ENCODE data around the gene RPL18A.

RPL18A gene

DNA sequence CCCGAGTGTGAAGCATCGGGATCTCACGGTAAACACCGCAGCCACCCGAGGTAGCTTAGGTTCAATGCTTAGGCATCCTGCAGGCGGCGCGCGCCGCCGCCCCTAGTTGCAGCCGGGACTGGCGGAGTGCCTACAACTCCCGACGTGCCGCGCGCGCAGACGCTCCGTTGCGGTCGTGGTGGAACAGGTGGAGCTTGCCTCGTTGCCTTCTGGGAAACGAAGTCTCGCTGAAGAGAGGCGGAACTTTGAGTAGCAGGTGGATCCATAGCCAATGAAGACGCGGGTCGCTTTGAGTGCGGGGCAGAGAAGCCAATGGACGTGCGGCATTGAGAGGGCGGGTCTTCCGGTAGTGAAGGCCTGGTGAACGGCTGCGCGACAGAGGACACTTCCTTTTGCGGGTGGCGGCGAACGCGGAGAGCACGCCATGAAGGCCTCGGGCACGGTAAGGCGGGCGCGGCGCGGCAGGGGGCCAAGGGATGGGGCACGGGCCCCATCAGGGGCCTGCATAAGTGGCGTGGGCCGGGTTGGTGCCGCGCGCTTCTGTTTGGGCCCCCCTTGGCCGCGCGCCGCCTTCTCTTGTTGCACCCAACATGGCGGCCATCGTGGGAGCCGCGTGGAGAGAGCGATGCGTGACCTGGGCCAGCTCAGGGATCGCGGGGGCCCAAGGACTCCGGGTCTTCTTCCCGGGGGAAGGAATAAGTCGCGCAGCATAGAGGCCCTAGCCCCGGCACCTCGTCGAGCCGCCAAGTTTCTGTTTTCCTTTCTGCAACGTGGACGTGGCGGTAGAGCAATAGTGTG, at the start of gene RPL18A:
Gene RPL18A, plus strand, starts transcription at position 378 of the 798 bp plus-strand sequence. Its CDS starts 47 bp downstream, at position 425.
- DNase-seq = peak; percentile 98

DNA sequence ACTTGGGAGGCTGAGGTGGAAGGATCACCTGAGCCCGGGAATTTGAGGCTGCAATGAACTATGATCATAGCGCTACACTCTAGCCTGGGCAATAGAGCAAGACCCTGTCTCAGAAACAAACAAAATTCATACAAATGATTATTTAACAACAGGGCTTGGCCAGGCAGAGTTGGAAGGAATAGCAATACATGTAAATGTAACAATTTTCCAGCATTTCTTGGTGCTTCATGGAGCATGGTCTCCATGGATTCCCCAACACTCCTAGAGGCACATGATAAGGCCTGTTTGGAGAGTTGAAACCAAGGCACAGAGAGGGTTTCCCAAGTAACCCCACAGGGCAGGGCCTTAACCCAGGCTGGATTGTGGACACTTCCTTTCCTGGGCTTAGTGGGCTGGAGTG, 48.6 kb upstream of the RPL18A start:
- DNase-seq = no peak

DNA sequence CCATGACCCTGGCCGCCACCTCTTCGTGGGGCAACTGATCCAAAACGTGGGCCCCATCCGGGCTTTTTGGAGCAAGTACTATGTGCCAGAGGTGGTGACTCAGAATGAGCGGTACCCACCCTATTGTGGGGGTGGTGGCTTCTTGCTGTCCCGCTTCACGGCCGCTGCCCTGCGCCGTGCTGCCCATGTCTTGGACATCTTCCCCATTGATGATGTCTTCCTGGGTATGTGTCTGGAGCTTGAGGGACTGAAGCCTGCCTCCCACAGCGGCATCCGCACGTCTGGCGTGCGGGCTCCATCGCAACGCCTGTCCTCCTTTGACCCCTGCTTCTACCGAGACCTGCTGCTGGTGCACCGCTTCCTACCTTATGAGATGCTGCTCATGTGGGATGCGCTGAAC, 48.0 kb upstream of the RPL18A start:
- DNase-seq = no peak

DNA sequence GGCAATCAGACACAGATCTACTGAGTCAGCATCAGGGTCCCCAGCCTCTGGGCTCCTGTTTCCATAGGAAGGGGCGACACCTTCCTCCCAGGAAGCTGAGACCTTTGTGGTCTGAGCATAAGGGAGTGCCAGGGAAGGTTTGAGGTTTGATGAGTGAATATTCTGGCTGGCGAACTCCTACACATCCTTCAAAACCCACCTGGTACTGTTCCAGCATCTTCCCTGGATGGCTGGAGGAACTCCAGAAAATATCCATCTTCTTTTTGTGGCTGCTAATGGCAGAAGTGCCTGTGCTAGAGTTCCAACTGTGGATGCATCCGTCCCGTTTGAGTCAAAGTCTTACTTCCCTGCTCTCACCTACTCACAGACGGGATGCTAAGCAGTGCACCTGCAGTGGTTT, 47.6 kb upstream of the RPL18A start:
- DNase-seq = no peak

DNA sequence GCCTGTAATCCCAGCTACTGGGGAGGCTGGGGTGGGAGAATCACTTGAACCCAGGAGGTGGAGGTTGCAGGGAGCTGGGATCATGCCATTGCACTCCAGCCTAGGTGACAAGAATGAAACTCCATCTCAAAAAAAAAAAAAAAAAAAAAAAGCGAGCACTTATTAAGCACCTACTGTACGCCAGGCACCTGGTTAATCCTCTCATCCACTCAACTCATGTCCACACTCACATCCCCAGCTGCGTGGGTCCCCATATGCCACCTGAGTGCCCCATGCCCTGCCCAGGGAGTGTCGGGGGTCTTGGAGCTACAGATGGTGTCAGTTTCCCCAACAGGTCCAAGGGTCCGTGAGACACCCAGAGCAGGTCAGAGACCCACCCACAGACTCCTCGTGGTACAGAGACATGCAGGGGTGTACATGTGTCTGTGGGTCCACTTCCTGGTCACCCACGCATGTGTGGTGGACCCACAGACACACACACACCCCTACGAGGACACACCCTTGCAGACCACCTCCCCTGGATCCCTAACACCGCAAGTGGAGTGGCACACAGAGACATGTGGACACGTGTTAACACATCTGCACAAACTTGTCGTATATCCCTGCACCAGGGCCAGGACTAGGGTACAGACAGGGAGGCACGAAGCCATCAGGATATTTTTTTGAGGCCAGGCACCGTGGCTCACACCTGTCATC, 41.9 kb upstream of the RPL18A start:
- no peak for DNase-seq

DNA sequence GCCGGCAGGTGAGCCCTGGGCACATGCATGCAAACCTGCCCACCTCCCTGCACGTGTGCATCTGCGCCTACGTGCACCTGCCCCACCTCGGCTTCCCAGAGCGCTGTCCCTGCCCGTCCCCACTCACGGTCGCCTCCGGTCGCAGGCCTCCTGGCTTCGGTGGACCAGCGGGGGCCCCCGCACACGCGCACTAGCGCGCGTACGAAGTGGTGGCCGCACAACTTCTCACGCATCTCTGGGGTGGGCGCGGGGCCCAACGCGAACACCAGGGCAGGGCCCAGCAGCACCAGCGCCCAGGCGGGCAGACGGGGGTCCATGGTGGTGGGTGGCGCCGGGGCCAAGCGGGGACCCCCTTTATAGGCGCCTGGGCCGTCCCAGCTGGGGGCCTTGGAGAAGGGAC, 38.5 kb upstream of the RPL18A start, which contains the start of gene INSL3:
Gene INSL3, minus strand, starts transcription at position 330 of the 400 bp plus-strand sequence. Its CDS starts 13 bp downstream, at position 317.
- DNase-seq = no peak

DNA sequence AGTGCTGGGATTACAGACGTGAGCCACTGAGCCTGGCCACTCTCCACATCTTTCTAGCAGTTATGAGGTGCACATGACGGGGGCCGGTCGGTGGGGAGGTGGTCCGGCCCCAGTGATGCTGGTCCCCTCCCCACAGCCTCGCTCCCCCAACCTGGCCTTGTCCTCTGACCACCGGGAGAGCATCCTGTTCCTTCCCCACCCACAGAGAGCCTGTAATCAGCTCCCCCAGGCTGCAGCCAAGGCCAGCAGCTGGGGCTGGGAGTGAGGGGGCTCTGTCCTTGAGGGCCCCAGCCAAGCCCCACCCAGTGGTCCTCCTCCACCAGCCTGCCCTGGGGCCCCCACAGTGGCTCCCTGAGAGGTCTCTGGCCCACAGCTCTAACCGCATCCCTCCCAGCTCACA, 35.4 kb upstream of the RPL18A start:
- DNase-seq = no peak

DNA sequence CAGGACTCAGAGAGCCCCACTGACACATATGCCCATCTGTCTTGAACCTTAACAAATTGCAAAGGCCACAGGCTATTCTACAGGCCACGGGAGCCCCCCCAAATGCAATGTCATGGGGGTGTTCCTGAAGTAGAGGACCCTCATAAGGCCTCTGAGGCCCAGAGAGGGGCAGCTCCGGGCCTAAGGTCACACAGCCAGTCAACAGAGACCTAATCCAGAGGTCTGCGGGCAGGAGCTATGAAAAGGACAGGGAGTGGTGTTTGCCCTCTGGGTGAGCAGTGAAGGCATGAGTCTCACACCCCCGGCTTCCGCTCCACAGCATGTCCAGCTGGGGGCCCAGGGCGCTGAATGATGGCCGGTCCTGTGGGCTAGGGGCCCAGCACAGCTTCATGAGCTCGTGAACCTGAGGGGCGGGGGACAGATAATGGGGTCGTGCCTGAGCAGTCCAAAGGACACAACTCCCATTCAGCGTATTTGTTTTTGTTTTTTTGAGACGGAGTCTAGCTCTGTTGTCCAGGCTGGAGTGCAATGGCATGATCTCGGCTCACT, 33.1 kb upstream of the RPL18A start:
- DNase-seq = no peak

DNA sequence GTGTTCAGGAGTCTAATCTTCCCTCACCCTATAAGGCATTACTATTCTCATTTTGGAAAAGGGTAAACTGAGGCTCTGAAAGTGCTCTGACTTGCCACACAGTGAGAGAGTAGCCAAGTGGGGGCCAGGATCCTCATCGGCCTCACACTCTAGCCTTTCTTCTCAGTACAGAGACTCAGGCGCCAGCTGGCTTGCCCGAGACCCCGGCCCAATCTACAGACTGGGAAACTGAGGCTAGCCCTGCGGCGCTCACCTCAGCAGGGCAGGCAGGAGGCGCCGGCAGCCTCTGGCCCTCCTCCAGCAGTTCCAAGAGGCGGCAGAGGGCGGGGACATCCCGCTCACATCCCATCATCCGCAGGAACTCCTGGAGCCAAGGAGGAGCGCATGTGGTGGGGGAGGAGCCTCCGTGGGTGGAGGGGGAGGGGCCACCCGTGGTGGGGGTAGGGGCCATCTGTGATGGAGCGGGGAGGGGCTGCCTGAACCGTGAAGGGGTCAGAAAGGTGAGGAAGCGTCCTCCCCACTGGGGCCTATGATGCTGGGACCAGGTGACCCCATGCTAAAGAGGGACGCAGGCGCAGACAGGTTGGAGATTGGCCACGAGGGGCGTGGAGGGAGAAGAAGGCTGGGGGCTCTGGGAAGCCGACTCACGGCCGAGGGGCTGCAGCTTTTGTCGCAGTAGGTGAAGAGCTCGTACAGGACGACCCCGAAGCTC, 29.7 kb upstream of the RPL18A start:
- DNase-seq = no peak

DNA sequence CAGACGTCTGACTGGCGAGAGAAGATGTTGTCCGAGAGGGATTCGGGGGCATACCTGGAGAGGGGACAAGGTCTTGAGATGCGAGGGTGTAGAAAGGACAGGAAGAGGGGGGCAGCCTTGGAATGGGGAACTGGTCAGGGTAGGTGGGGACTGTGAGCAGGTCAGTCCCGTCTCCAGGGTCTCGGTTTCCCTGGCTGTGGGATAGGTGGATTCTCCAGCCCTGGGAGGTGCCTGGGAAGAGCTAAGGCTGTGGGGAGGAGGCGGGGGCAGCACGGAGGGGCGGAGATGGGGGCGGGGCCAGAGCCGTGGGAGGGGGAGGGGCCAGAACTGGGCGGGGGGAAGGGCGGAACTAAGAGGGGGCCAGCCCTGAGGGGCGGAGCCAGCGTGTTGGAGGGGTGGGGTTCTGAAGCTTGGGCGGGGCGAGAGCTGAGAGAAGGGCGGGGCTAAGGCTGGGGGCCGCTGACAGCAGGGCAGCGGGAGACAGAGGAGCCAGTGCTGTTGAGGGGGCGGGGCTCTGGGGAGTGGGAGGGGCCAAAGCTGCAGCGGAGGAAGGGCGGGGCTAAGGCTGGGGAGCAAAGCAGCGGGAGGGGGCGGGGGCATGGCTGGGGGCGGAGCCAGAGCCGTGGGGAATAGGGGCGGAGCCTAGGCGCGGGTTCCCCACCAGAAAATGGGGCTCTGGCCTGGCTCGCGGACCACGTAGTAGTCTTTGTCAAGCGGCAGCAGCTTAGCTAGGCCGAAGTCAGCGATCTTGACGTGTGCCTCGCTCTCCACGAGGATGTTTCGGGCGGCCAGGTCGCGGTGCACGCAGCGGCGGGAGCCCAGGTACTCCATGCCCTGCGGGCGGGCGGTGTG, 28.9 kb upstream of the RPL18A start:
- no peak for DNase-seq

DNA sequence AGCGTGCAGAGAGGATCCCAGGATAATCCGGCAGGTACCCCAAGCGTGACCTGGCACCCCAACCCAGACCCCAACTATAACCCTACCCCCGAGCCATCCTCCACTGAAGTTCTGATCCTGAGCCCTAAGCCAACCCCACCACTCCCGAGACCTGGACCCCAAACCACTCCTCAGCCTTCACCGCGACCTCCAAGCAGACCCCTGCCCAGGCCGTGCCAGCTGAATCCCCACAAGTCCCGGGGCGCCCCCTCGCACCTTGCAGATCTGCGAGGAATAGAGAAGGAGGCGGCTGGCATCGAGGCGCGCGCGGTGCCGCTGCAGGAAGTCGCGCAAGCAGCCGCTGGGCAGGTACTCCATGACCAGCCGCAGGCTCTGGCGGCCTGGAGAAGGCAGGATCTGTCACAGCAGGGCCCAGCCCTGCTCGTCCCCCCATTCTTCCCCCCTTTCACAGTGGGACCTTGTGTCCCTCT, 28.3 kb upstream of the RPL18A start:
- DNase-seq = no peak

DNA sequence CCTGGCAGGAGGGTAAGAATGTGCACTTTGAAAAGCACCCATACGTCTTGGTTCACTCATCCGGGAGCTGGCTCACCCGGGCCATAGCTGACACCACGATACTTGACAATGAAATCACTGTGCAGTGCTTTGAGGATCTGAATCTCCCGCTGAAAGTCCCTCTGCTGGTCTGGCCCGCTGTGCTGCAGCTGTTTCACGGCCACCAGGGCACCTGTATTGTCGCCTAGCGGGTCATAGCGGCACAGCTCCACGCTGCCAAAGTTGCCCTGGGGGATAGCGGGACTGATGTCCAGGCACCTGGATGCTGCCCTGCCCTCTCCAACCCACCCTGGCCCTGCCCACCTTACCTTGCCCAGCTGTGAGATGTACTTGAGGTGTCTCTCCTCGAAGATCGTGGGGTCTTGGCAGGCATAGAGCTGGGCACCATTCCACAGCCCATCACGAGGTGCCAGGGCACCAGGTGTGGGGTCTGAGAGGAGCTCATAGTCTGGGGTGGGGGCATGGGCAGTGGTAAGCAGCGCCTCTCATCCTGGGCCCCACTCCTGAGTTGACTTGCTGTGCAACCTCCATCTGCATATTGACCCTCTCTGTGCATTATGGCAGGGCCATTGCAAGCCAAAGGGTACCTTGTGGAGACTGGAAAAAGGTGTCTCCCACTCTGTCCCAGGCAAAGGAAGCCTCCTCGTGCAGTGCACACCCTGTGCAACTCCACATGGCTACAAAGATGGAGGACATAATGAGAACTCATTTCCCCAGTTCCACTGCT, 27.1 kb upstream of the RPL18A start:
- no peak for DNase-seq

DNA sequence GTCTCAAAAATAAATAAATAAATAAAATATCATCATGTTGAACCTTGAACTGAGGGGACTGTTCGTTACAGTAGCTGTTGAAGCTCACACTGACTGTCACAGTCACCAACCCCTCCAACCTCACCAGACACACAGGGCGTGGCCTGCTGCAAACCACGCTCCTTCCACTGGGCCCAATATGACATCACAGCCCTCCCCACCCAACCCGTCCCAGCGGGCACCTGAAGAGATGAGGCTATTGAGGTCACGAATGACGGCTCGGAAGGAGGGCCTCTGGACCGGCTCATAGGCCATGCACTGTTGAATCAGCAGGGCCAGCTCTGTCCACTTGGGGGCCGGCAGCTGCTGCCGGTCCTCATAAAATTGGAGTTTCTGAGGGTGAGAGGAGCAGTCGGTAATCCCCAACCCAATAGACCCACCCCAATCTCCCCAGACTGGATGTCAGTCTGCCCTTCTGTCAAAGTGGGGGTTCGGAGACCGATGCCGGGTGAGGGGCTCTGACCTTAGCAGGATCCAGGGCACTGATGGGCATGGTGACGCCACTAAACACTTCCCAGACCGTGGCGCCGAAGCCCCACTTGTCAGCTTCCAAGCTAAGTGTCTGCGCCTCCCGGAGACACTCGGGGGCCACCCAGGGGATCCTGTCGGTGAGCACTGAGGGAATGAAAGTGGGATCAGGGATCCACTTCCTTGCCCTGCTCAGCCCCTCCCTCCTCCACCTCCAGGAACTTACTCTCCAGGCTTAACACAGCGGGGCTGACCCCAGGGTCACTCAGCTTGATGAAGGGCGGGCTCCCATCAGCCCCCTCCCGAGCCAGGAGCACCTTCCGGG, 25.1 kb upstream of the RPL18A start:
- no peak for DNase-seq

DNA sequence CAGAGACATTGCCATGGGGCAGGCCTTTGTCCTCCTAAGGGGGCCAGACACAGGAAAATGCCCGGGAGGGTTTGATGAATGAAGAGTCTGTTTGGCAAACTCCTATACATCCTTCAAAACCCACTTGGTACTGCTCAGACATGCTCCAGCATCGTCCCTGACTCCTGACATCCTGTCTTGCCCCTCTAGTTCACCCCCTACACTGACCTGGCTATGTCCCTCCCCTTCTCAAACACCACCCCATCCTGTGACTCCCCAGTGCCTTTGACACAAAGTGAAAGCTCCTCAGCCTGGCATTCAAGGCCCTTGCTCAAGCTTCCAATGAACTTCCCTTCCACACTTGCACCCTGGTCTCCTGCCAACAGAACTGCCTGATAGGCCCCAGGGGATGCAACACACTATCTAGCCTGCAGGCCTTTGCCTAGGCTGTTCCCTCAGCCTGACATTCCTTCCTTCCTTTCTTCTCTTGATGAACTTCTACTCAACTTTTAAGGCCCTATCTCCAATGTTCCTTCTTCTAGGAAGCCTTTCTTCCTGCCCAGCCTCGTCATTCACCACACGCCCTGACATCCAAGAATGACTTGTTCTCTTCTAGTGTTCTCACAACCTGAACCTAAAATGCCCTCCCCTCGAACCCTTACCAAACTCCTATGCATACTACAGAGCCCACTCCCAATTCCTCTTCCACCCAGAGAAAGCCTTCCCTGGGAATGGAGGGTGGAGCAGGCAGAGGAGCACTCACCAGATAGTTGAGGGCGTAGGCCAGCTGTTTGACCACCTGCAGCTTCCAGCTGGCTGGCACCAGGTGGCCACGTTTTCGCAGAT, 24.3 kb upstream of the RPL18A start:
- no peak for DNase-seq

DNA sequence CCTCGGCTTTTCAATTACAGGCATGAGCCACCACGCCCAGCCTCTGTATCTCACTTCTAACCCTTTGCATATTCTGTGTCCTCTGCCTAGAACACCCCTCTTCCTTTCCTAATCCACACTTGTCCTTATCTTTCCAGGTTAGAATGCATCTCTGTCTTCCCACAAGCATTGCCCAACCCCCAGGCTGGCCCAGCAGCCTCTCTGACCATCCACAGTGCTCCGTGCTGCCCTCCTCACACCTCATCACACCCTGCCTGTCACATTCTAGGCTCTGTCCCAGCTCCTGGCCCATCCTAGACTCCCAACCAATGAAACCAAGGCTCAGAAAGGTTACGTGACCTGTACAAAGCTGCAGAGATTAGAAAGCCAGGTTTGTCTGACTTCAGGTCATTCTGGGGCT, 23.2 kb upstream of the RPL18A start:
- no peak for DNase-seq

DNA sequence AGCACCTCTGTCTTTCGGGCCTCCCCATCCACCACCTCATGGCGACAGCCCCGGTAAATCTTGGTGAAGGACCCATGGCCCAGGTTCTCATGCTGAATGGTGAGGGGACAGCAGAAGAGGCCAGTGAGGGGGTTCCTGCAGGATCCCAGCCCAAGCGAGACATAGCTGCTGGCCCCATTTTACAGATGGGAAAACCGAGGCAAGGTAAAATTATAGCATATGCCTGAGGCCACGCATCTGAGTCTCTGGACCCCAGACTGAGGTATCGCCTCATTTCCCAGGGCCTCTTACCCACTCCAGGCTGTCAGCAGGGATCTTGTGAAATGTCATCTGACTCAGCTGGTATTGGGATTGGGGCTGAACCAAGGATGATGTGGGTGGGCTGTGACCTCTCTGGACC, 21.7 kb upstream of the RPL18A start:
- no peak for DNase-seq

DNA sequence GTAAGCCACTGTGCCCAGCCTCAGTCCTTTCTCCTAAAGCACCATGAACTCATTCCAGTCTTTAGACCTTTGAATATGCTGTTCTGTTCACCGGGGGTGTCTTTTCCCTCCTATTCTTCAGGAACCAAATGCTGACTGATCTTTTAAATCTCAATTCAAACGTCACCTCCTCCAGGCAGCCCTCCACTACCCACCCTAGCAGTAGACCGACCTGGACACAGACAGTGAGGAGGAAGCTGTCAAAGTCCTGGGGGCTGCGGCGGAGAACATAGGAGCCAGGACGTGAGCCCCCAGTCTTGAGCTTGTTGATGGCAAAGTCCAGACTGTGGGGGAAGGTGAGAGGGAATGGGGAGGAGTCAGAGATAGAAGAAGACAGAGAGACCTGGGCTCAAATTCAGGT, 19.7 kb upstream of the RPL18A start:
- no peak for DNase-seq

DNA sequence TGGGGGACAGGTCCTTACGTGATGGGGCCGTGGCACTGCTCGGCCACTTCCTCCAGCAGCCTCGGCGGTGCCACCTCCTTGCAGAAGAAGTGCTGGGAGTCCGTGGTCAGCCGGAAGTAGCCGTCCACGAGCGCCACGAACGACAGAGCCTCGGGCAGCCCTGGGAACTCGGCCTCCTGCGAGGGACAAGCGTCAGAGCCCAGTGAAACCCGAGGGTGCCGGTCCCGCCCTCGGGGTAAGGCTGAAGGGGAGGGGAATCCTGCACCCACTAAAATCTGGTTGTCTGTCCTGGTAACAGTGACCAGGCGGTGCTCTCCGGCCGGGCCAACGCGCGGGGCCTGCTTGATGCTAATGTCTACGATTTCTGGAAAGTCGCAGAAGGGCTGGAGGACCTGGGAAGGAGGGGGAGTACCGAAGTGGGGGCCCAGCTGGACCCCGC, 18.3 kb upstream of the RPL18A start:
- no peak for DNase-seq

DNA sequence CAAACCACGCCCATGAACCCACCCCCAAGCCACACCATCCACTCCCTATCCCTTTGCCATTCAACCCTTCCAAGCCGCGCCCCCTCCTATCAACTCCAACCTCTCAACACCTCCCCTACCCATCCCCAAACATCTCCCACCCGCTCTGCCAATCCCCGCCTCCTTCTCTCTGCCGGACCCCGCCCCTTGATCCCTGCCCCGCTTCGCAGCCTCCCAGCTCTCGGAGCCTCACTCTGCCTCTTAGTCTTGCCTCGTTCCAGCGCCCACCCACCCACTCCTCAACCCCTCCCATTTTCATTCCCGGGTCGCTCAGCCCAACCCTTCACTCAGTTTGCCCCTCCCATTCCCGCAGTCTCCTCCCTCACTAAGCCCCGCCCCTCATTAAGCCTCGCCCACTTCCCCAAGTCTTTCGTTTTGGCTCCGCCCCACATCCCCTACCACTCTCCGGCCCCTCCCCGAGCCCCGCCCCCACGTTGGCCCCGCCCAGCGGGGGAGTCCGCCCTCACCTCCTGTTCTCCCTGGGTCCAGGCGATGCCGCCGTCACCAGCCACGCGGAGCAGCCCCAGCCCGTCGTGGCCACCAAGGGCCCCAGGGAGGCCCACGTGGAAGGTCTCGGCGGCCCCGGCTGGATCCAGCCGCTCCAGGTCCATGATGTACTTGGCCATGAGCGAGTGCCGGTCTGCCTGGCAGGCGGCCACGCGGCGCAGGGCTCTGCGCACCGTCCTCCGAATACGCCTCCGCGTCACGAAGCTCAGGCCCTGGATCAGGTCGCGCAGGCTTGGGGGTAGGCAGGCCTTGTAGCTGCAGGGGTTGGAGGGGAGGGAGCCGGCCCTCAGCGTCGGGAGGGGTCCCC, 17.7 kb upstream of the RPL18A start:
- DNase-seq = no peak

Measured in NCI-H510A (cell line).